GM20000 (cell line): ENCODE data around the gene ANKS1B.

ENCODE experiments used
- DNase-seq: peaks from one replicate; pipeline ENCODE4 v3.0.0; 2012; ENCODE audit warnings: low spot score
- TF ChIP-seq, protein P1 (sequence below): IDR thresholded peaks from 2 replicates; pipeline ENCODE4 v1.5.1; 2012; ENCODE audit warnings: mild to moderate bottlenecking, control low read depth; ENCODE audit errors: extremely low read depth, missing control alignments

ANKS1B gene

DNA sequence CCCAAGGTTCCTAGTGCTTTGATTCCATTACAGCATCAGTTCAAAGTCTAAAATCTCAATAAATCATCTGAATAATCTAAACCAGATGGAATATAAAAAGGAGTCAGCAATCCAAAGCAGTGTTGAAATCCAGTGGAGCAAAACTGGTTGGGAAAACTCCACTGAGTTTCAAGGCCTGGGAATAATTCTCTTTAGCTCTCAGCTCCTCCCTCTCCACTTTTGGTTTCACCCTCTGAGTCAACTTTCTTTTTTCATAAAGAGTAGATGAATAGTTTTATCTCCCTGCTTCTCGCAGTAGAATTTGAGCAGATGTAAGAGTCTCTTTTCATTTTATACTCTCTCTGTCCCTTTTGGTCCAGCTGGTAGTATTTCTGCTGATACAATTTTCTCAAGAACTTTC, 1001.1 kb downstream of the ANKS1B start:
- DNase-seq, result no peak

DNA sequence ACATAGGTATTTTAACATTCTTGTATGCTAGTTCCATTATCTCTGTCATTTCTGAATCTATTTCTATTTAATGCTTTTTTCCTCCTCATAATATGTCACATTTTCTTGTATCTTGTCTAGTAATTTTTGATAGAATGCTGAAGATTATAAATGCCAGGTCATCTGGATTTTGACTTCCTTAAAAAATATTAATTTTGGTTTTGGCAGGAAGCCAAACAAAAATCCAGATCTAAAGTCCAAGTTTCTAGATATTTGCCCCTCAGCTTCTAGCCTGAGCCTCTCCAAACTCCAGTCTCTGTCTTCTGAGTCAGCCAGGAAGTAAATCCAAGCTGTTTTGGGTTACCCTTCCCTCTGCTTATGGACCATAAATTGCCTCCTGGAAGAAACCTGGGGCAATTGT, 1004.2 kb downstream of the ANKS1B start:
- no peak for DNase-seq
- TF ChIP-seq, protein P1, sequence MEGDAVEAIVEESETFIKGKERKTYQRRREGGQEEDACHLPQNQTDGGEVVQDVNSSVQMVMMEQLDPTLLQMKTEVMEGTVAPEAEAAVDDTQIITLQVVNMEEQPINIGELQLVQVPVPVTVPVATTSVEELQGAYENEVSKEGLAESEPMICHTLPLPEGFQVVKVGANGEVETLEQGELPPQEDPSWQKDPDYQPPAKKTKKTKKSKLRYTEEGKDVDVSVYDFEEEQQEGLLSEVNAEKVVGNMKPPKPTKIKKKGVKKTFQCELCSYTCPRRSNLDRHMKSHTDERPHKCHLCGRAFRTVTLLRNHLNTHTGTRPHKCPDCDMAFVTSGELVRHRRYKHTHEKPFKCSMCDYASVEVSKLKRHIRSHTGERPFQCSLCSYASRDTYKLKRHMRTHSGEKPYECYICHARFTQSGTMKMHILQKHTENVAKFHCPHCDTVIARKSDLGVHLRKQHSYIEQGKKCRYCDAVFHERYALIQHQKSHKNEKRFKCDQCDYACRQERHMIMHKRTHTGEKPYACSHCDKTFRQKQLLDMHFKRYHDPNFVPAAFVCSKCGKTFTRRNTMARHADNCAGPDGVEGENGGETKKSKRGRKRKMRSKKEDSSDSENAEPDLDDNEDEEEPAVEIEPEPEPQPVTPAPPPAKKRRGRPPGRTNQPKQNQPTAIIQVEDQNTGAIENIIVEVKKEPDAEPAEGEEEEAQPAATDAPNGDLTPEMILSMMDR, result no peak

More for the DNA sequence above, 1001.1 kb downstream of the ANKS1B start:
- TF ChIP-seq, protein P1, result no peak

DNA sequence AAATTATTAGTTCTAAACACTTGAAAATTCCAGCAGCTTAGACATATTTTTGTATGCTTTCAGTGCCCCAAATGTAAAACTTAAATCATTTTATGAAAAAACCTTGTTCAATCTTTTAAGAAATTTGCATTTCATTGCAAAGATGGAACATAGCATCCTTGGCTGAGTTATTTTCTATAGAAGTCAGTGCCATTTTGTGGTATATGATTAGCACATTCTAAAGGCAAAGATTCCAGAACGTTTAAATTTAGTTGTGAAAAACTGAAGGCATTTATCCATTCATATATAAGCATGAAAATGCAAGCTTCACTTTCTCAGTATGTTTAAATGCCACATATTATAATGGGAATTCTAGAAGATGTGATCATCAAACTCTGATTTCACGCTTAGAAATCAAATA, 1007.5 kb downstream of the ANKS1B start:
- no peak for DNase-seq
- TF ChIP-seq, protein P1, result no peak

DNA sequence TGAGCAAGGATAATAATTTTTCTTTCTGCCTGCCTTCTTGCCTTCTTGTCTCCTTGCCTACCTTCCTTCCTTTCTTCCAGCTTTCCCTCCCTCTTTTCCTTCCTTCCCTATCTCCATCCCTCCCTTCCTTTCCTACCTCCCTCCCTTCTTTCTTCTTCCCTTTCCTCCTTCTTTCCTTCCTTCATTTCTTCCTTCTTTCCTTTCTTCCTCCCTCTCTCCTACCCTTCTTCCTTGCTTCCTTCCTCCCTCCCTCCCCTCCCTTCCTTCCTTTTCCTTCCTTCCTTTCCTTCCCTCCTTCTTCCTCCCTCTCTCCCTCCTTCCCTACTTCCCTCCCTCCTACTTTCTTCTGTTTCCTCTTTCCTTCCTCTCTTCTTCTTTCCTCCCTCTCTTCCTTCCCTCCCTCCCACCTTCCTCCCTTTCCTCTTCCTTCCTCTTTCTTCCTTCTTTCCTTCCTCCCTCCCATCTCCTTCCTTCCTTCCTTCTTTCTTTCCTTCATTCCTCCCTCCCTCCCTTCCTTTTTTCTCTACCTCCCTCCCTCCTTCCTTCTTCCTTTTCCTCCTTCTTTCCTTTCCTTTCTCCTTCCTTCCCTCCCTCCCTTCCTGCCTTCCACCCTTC, 1009.9 kb downstream of the ANKS1B start:
- DNase-seq, result no peak
- TF ChIP-seq, protein P1, result no peak

DNA sequence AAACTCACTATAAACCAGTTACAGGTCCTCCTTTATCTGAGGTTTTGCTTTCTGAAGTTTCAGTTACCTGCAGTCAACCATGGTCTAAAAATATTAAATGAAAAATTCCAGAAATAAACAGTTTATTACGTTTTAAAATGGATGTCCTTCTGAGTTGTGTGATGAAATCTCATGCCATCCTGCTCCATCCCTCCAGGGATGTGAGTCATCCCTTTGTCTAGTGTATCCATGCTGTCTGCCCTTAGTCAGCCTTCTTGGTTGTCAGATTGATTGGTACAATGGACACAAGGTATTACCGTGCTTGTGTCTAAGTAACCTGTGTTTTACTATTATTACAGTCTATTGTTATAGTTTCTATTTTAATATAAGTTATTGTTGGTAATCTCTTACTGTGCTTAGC, 1011.3 kb downstream of the ANKS1B start:
- DNase-seq, result no peak
- TF ChIP-seq, protein P1, result no peak

DNA sequence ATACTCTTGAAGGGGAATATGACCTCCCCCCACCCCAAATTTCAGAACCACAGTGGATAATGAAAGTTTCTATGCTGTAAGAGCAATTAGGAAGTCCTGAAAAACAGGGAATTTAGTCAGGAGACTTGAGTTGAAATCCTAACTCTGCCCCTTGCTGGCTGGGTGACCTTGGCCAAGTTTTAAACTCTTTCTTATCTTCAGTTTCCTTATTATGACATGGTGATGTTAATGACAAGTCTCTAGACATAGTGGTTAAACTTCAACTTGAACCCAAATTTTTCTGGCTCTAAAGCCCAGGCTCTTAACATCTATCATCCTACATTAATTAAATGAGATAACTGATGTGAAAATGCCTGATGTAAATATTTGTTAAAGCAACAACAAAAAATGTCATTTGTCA, 1013.8 kb downstream of the ANKS1B start:
- DNase-seq, result no peak
- TF ChIP-seq, protein P1, result no peak

DNA sequence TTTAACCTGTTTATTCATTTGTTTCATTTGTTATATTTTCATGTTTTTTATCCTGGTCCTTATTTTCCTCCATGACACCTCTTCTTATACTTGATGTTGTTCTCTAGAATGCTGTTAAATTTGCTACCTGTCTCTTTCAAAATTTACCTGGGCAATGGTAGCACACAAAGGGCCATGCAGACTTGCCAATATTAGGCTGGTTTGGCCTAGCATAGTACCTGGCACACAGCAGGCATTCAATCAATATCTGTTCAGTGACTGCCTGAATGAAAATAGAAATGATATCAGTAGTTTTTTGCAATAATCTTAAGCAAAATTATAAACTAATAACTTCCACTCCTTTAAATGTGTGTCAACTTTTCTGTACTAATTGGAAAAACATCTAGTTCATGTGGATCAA, 1014.5 kb downstream of the ANKS1B start:
- TF ChIP-seq, protein P1, result no peak

More for the DNA sequence above, 1014.5 kb downstream of the ANKS1B start:
- DNase-seq, result no peak
